Chondrocyte (in vitro differentiated cells): ENCODE results near the gene CCDC69. TPM values are rescaled to one million over a fixed set of nuclear protein-coding genes. Genes with fewer than 3 reads are reported as not detected.
A peak's percentile ranks its signal among the peaks of the same experiment; 100 is the strongest.

Experiments used
- DNase-seq: peaks from one replicate; pipeline ENCODE4 v3.0.0; 2021; ENCODE audit warnings: mixed read lengths, low spot score
- H3K27ac Mint-ChIP-seq: one replicate; pipeline ENCODE4 v1.8.0; 2021; ENCODE audit warnings: mild to moderate bottlenecking, moderate library complexity, mixed read lengths; ENCODE audit not compliant: unreplicated experiment
- H3K27me3 Mint-ChIP-seq: 2 replicates; pipeline ENCODE4 v1.8.0; 2021; ENCODE audit warnings: low read depth, mixed read lengths
- H3K36me3 Mint-ChIP-seq: 2 replicates; pipeline ENCODE4 v1.8.0; 2021; ENCODE audit warnings: low read depth, mixed read lengths
- H3K4me1 Mint-ChIP-seq: 2 replicates; pipeline ENCODE4 v1.8.0; 2021; ENCODE audit warnings: low read depth, mild to moderate bottlenecking, mixed read lengths
- H3K4me3 Mint-ChIP-seq: one replicate; pipeline ENCODE4 v1.8.0; 2021; ENCODE audit warnings: mild to moderate bottlenecking, moderate library complexity, mixed read lengths; ENCODE audit not compliant: unreplicated experiment
- H3K9me3 Mint-ChIP-seq: 2 replicates; pipeline ENCODE4 v1.8.0; 2021; ENCODE audit warnings: low read depth, mixed read lengths
- total RNA-seq: library from RNA; stranded (reverse); gene quantifications from 3 replicates; pipeline ENCODE4 v1.2.1, GENCODE V29; 2021
- TF ChIP-seq, protein P1 (sequence below): fragments of 200-600 bp; sonication (generic); IDR thresholded peaks from 2 replicates; pipeline ENCODE4 v1.5.0; 2021; ENCODE audit warnings: antibody characterized with exemption, mild to moderate bottlenecking, moderate library complexity

The CCDC69 gene
- total RNA-seq, 1 donor from 2014 or later = 1.3 TPM

DNA sequence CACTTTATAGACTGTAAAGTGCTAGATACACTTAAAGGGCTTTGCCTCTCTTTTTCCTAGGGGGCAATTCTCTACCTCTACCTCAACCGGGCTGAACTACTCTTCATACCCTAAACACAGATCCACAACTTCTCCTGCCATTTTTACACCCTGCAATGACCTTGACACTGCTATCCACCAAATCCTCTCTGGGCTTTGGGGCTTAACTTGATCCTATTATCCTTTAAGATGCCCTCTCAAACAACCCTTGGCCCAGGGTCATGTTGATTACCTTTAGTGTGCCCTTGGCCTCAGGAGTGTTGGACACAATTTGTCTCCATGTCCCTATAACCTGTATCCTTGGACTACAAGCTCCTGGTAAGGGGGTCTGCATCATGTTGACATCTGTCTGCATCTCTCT lies 85.8 kb downstream of the CCDC69 start:
- Mint-ChIP-seq H3K4me3 (no peak overlapping the region), H3K36me3 (peaks cover 47% of the 10 kb centered on the region), H3K4me1 (peaks cover 20% of the 10 kb centered on the region), H3K27me3 (no peaks in the 10 kb centered on the region), H3K9me3 (no peaks in the 10 kb centered on the region), H3K27ac (no peak overlapping the region)
- DNase-seq = no peak
- TF ChIP-seq, protein P1, sequence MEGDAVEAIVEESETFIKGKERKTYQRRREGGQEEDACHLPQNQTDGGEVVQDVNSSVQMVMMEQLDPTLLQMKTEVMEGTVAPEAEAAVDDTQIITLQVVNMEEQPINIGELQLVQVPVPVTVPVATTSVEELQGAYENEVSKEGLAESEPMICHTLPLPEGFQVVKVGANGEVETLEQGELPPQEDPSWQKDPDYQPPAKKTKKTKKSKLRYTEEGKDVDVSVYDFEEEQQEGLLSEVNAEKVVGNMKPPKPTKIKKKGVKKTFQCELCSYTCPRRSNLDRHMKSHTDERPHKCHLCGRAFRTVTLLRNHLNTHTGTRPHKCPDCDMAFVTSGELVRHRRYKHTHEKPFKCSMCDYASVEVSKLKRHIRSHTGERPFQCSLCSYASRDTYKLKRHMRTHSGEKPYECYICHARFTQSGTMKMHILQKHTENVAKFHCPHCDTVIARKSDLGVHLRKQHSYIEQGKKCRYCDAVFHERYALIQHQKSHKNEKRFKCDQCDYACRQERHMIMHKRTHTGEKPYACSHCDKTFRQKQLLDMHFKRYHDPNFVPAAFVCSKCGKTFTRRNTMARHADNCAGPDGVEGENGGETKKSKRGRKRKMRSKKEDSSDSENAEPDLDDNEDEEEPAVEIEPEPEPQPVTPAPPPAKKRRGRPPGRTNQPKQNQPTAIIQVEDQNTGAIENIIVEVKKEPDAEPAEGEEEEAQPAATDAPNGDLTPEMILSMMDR = no peak

DNA sequence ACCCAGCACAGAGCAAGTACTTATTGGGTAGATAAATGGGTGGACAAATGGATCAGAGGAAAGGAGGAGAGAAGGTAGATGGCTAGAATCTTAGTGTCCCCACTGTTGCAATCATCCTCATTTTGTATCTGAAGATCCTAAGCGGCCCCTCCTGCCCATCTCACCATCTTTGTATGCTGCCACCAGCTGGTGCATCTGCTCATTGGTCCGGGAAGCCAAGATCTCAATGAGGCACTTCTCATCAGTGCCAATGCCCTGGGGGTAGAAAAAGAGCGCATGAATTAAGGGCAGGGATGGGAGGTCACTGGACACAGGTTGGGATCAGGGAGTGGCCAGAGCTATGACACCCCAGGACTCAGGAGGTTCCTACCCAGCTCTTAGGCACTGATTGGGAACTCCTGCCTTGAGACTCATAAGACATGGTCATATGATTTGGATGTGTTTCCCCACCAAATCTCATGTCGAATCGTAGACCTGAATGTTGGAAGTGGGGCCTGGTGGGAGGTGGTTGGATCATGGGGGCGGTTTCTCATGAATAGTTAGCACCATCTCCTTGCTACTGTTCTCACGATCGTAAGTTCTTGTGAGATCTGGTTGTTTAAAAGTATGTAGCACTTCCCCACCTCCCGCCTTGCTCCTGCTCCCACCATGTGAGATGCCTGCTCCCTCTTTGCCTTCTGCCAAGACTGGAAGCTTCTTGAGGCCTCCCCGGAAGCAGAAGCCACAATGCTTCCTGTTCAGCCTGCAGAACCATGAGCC lies 86.6 kb downstream of the CCDC69 start:
- Mint-ChIP-seq H3K9me3 (no peaks in the 10 kb centered on the region), H3K4me1 (peaks cover 13% of the 10 kb centered on the region), H3K27me3 (no peaks in the 10 kb centered on the region), H3K36me3 (peaks cover 51% of the 10 kb centered on the region), H3K4me3 (no peak overlapping the region), H3K27ac (no peak overlapping the region)
- DNase-seq = no peak
- TF ChIP-seq, protein P1 = no peak

DNA sequence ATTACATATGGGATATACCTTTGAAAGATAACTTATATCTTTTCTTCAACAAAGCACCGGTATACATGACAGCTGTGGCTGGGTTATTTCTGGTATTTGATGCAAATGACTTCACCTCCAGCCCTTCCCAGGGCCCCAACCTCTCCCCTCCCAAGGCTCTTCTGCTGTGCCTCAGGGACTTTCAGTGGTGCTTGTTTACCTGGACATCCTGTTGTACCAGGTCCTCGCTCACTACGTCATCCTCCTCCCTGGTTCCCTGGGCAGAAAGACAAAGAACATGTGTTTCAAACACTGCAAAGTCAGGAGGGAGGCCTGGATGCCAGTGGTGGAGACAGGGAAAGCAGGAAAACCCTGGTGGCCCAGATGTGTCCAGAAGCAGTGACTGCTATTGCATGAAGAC lies 89.7 kb downstream of the CCDC69 start:
- no peaks in the 10 kb centered on the region for H3K27me3 Mint-ChIP-seq
- DNase-seq = no peak
- peaks cover 62% of the 10 kb centered on the region for H3K36me3 Mint-ChIP-seq
- no peaks in the 10 kb centered on the region for H3K4me1 Mint-ChIP-seq
- H3K4me3 Mint-ChIP-seq = no peak overlapping the region
- H3K9me3 Mint-ChIP-seq = no peaks in the 10 kb centered on the region
- no peak overlapping the region for H3K27ac Mint-ChIP-seq
- TF ChIP-seq, protein P1 = no peak

DNA sequence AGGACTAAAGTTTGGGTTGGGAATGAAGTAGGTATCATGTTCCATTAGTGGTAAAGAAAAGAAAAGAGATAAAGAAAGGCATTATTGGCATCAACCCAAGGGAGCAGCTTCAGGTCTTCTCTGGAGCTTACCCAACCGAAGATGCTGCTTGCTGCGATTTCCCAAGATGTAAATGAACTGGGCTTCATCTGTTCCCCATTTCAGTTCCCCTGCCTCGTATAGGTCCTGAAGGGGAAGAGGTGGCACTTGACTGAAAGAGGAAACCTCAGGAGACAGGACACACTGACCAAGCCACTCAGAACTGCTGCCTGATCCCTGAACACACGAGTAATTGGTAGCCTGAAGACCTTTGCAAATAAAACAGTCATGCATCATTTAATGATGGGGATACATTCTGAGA lies 90.9 kb downstream of the CCDC69 start:
- Mint-ChIP-seq H3K4me1 (no peaks in the 10 kb centered on the region), H3K9me3 (no peaks in the 10 kb centered on the region), H3K27me3 (no peaks in the 10 kb centered on the region), H3K36me3 (peaks cover 60% of the 10 kb centered on the region), H3K27ac (peak overlapping the region; percentile 45), H3K4me3 (no peak overlapping the region)
- DNase-seq = no peak
- TF ChIP-seq, protein P1 = no peak

Other genes with a start within 250 kb of the CCDC69 start
- 1.5 to 5.3 TPM (median 4.9 TPM) in 3 replicates for gene GPX3, start 203.5 kb downstream of the CCDC69 start, total RNA-seq
- gene TNIP1, start 143.1 kb downstream of the CCDC69 start, total RNA-seq = 47.2 to 75.6 TPM (median 74.0 TPM) in 3 replicates
- gene ANXA6, start 66.3 kb downstream of the CCDC69 start, total RNA-seq = 333 to 456 TPM (median 450 TPM) in 3 replicates
- 21.4 to 29.1 TPM (median 21.7 TPM) in 3 replicates for gene GM2A, start 29.1 kb upstream of the CCDC69 start, total RNA-seq
- gene SLC36A3, start 79.7 kb upstream of the CCDC69 start, total RNA-seq = not detected in 3 replicates
- gene SLC36A2, start 123.5 kb upstream of the CCDC69 start, total RNA-seq = not detected in 3 replicates
- gene SLC36A1, start 223.5 kb upstream of the CCDC69 start, total RNA-seq = 49.7 to 67.8 TPM (median 50.0 TPM) in 3 replicates